ENCODE data around the gene IFT25.
"Not testable (repeated sequence)": the region's sequence is repeated elsewhere in the genome, so short reads cannot be mapped to it uniquely, and the experiment has no call there.

IFT25 gene

DNA sequence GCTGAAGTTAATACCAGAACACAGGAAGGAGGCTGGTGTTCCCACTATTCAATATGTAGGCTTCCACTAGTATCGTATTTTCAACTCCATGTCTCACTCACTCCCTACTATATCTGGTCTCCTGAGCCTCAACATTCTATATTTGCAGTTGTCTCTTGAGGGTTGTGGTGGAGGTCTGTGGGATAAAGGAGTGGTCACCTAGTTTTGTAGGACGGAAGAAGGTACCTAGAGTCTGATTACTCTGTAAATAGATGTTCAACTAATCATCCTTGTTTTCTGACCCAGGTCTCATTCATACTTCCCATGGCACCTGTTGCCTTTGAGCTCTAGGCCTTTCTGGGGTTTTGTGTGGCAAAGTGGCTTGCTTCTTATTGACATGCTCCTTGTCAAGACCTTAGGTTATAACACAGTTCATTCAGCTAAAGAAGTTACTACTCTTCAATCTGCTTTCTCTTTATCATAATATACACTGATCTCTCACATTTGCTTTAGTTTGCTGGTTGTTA, 18.1 kb downstream of the IFT25 start:
- FAIRE-seq = no peak

DNA sequence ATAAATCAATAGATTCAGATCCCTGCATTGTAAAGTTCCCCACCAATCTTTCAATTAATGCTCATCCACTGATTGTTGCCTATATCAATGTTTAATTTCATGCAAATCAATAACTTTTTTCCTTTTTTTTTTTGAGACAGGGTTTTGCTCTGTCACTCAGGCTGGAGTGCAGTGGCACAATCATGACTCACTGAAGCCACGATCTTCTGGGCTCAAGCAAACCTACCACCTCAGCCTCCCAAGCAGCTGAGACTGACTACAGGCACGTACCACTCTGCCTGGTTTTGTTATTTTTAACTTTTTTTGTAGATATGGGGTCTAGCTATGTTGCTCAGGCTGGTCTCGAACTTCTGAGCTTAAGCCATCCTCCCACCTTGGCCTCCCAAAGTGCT, 25.8 kb downstream of the IFT25 start:
- no peak for FAIRE-seq

DNA sequence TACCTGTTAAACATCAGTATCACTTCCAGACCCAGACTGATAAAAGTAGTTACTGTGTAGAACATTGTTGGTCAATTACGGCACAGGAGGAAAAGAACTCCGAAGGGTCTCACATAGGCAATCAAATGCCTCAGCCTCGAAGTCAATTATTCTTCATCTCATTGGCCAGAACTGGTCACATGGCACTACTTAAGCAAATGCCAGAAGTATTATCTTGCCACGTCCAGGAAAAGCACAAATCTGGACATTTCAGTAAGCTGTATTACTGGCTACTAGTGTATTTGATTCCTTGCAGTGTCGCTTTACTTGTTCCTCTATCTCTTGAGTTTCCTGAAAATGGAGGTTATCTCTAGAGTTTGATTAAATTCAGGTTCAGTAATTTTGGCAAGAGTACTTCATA, 27.2 kb downstream of the IFT25 start:
- FAIRE-seq = no peak

DNA sequence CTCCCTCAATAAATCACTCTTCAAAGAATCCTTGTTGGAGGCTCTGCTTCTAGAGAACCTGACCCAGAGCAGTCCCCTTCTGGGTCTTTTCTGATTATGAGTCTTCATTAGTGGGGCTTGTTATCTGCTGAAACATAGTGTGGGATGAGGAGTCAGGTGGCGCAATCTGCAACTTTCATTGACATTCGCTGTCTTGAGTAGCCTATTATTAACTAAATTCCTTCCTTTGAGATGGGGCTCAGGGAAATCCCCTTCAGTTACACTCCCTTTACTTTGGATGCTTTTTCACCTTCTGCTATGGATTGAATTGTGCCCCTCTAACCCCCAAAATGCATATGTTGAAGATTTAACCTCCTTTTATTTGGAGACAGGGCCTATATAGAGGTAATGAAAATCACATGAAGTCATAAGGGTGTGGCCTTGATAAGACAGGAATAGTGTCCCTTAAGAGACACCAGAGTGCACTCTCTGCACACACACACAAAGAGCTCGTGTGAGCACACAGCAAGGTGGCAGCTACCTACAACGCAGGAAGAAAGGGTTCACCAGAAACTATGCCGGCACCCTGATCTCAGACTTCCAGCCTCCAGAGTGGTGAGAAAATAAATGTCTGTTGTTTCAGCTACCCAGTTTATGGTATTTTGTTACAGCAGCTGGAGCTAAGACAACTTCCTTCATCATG, 32.0 kb downstream of the IFT25 start:
- no peak for FAIRE-seq

DNA sequence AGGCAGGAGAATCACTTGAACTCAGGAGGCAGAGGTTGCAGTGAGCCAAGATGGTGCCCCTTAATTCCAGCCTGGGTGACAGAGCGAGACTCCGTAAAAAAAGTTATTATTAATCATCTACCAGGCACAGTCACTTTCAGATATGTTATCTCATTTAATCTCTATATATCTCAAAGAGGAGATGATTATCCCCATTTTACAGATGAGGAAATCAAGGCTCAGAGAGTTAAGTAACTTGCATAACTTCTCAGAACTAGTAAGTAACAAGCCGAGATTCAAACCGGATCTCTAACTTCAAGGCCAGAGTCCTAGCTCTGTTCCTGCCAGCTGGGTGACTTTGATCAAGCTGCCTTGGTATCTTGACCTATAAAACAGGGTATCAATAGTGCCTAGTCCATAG, 34.1 kb downstream of the IFT25 start:
- no peak for FAIRE-seq

DNA sequence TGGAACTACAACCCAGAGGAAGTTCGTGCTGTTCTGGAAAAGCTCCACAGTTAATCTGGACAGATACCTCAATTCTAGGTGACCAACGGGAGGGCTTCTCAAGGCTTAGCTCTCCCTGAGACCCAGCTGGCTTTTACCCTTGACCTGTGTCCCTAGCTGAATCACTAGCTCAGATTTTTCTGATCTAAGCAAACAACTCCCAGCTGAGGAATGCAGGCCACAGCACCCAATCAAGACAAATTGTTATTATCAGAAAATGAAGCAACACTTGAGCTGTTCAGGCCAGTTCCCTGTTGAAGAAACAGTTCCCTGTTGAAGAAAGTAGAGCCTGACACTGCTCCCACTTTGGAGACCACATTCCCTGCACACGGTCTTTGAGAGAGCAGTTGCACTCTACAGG, 35.6 kb downstream of the IFT25 start:
- FAIRE-seq = no peak

DNA sequence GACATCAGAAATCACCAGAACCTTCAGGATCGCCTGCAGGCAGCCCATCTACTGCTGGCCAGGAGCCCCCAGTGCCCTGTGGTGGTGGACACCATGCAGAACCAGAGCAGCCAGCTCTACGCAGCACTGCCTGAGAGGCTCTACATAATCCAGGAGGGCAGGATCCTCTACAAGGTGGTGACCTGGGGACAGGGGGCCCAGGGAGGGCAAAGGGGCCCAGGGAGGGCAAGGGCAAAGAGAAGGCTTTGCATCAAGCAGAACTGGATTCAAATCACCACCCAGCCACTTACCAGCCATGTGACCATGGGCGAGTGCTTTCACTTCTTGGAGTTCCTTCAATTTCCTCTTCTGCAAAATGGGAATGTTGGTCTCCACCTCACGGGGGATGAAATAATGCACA, 39.4 kb downstream of the IFT25 start:
- no peak for FAIRE-seq

DNA sequence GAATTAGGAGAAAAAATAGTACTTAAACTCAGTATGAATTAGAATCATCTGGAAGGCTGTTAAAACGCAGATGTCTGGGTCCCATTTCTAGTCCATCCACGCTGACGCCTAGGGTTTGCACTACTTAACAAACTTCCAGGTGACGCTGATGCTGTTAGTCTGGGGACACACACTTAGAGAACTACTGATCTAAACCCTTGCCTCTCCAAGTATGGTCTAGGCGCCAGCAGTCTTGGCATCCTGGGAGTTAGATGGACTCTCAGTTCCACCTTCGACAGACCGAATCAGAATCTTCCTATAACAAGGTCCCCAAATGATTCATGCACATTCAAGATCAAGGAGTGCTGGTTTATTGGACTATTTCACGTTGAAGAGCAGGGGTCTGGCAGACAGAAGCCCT, 40.0 kb downstream of the IFT25 start:
- FAIRE-seq = no peak

DNA sequence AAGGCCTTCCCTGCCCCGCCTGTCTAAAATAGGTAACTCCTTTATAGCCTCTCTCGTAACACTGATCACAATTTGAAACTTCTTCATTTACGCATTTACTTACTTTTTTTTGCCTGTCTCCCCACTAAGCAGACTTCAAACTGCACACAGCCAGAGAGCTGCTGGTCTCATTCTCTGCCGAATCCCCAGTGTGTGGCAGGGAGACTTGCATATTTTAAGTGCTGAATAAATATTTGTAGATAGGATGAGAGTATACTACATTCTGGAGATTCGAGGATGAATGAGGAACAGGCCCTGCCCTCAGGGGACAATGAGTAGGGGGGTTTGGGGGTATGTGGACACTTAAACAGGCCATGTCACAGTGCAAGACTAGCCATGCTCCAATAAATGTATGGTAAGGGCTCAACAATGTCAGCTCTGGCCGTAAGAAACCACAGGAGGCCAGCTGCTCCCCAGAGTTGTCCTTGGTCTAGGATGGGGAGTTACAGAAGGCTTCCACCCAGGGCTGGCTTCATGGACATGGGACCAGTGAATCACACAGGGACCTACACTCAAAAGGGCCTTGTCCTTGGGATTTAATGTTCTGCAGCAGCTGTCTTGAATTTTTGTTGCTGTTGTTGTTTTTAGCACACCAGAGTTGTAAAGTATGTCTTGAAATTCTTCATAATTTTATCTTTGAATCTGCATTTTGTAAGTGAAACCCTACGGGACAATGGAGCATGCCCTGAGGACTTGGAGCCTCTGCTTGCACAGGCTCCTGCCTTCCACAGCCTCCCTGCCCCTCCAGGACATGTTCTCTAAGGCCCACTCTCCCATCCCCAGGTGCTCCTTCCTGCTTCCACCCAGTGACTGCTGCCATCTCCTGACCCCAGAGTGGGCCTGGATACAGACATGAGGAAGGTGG, 43.0 kb downstream of the IFT25 start:
- FAIRE-seq = no peak

DNA sequence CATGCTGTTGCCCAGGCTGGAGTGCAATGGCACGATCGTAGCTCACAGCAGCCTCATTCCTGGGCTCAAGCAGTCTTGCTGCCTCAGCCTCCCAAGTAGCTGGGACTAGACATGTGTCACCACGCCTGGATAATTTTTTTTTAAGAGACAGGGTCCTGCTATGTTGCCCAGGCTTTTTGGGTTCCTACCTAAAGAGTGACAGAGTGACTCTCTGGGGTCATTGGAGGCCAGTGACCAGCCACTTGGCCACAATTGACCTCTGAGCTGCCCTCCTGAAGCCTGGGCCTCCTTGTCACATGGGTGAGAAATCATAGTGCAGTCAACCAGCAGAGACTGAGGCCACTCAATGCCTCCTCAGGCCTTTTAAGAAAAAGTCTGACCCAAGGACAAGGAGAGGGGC, 45.8 kb downstream of the IFT25 start:
- no peak for FAIRE-seq

DNA sequence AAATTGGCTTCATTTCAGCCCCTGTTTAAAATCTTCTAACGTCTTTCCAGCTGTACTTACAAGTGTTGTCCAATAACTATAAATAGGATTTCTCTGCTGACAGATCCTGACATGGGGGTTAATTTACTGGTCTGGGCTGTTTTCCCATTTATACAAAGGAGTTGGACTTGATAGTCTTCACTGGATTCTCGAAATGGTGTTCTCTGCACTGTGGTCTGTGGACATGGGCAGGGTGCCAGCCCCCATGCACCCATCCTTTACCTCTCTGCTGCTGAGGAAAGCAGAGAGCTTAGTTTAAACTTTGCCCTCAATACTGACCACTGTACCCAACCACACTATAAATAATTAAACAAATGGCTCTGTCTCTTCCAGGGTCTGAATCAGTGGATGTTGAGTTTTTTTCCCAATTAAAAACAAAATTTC, 46.3 kb downstream of the IFT25 start:
- no peak for FAIRE-seq

DNA sequence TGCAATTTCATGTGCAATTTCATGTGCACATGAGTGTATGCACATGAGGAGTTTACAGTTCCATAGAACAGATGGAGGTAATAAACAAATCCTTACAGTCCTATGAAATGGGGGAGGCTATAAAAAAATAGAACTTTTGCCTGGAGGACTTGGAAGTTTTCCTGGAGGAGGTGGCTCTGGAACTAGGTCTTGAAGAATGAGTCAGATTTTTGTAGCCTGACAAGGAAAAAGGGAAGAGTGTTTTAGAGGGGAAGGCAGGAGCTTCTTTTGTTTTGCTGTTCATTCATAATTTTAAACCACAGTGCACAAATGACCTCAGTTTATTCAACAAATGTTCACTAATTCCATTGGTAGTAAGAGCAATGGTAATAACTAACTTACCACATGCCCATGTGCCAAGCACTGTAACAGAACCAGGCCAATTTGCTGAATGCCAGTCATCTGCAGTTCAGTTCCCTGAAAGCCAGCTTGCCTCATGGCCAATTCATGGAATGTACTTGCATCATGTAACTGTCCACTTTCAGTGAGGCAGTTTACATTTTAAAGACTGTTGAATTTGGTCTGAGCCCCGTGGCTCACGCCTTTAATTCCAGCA, 48.8 kb downstream of the IFT25 start:
- no peak for FAIRE-seq

DNA sequence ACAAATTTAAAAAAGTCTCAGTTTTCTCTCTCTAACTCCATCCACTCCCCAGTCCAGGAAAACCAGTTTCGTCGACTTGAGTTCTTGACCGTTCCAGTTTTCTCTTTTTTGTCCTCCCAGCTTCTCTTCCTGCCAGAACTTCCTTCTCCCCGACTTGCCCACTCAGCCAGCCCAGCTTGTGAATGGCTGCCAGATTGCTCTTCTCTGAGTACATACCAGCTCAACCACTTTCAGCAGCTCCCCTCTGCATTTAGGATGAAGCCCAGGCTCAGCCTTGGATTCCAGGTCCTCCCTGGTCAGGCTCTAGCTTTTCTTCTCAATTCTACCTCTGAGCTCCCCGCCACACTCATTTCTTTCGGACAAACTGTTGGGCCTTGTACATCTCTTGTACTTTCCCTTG, 50.1 kb downstream of the IFT25 start:
- no peak for FAIRE-seq

DNA sequence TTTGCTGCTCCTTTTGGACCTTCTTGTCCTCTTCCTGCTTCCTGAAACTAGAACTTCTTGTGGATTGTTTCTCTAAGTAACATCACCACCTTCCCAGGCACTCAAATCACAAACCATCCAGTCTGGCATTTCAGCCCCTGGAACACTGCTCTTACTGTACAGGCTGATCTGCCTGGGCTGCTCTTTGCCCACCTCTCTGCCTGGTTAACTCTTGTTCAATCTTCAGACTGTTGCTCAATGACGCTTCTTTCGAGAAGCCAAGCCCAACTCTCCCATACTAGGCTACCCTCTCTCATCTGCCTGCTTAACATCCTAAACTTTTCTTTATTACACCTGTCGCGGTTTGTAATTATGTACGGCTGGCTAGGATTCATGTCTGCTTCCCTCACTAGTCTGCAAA, 50.9 kb downstream of the IFT25 start:
- FAIRE-seq = no peak

DNA sequence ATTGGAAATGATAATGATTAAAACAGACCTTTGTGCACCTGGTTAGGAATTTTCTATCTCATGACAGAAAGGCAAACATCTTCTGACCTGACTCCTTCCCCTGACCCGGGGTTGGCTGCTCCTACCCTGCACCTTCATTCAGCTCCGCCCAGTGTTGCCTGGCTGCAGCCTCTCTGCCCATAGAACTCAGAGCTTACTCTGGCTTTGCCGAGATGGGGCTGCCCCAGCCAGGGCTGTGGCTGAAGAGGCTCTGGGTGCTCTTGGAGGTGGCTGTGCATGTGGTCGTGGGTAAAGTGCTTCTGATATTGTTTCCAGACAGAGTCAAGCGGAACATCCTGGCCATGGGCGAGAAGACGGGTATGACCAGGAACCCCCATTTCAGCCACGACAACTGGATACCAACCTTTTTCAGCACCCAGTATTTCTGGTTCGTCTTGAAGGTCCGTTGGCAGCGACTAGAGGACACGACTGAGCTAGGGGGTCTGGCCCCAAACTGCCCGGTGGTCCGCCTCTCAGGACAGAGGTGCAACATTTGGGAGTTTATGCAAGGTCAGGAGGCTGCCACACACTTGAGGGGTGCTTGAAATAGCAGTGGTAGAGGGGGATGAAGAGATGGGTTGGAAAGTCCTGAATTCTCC, 51.4 kb downstream of the IFT25 start, which contains the start of gene DIO1:
DIO1 (plus strand) TSS at position 189 of the 638 bp plus-strand sequence; CDS start at position 213, 24 bp downstream.
- FAIRE-seq = no peak

DNA sequence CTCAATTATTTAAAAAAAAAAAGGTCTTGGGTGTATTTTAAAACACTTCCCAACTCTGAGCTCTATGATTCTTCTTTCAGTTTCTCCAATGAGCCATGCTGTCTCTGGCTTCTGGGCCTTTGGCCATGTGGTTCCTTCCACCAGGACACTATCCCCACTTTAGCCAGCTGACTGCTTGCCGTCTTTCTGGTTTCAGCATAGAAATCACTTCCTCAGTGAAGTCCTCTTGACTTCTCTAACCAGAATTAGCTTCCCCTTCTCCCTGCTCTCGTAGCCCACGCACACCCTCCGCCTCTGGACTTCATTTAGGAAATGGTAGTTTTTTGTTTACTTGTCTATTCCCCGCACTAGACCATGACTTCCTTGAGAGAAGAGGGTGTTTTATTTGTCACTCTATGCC, 52.6 kb downstream of the IFT25 start:
- no peak for FAIRE-seq

DNA sequence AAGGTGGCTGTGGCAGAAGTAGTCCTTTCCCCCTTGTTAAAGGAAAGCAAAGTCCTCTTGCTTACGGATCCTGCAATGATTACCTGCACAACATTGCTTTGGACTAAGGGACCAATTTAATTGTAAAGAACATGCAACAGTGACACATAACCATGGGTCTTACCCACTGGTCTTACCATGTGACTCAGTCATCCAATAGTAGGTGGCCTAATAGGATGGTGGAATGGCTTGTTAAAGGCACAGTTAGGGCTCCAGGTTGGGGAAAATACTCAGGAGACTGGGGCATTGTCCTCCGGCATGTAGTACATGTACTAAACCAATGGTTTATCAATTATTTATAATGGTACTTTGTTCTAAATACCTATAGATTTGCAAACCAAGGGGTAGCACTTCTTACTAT, 53.8 kb downstream of the IFT25 start:
- no peak for FAIRE-seq

DNA sequence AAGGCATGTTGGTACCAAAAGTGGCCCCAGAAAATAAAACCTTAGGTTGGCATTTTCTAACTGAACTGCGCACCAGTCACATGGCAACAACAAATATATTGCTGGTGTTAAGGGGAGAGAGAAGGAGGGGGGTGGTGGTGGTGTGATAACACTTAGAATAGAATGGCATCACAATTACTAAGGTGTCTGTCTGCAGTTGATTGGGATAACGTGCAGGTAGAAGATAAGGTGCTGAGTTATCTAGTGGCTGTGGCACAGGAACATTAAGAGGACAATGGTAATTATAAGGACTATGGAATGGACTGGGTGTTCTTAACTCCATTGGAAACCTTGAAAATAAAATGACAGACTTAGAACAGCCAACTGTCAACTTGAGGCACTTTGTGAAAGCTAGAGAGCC, 54.5 kb downstream of the IFT25 start:
- FAIRE-seq = no peak

DNA sequence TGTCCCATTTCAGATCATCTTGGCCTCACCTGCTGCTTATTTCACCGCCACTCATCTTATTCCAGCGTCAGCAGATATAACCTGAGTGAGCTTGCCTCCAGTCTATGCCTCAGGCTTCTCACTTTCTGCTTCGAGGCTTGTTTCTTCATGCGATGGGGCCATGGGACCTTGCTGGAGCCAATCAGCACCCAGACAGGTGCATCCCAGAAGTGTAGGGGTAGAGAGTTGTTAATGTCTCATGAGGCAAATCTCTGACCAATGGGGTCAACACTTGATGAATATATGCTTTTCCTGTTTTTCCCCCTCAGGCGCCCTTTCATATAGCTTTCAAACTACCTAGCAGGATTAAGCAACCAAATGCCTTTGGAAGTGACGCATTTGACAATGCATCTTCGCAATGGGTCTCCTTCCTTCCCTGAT, 55.0 kb downstream of the IFT25 start:
- FAIRE-seq = no peak

DNA sequence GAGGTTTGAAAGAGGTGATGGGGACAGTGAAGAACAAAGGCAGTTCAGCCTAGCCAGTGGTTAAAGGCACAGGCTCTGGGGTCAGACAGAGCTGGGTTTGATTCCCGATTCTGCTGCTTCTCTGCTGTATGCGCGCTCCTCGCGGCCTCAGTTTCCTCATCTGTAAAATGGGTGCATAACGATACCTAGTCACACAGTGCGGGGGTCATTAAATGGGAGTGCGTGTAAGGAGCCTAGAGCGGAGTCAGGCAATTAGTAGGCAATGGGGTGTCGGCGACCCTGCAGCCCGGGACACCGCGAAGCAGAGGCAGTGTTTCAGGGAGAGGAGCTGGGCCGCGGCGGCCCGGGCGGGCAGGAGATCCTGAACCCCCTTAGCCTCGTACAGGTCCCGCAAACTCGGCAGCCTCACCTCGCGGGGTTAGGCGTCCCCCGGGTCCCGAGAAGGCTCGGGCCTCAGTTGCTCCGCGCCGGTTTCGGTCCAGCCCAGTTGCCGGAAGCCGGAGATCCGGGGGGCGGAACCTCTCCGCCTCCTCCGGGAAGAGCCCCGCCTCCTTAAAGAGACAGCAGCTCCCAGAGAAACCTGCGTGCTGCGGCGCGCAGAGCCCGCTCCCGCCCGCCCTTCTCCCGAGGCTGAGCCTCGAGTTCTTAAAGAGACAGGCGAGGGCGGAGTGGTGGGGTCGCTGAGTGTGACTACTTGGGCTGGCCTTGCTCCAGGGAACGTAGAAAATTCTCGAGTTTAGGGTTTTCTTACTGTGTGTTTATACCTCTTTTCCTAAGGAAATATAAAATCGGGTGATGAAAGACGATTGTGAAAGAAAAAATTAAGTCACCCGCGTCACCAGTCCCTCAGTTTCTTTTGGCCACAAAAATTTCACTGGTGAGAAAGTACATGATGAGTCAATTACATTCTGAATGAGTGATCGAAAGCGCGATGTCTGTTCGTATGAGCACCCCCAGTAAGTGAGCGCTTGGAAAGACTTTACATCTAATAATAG, 55.9 kb downstream of the IFT25 start, which contains the start of gene YIPF1:
YIPF1 (minus strand) TSS at position 494 of the 995 bp plus-strand sequence. CDS start 860 bp downstream, outside the sequence.
- FAIRE-seq = no peak

DNA sequence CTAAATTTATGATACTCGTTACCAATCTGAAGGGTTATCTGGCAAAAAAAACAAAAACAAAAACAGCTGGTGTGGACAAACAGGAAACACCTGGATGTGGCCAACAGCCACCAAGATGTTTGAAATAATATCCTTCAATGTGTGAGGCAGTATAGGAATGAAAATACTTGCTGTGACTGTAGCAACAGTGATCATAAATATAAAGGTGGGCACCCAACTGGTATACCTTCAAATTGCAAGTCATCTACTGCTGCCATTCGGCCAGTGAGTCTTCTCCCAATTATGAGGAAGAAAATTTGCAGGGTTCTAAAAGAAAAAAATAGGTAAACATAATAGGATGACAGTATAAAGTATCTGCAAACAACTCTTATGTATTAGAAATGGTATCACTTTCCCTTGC, 56.8 kb downstream of the IFT25 start:
- FAIRE-seq = no peak

DNA sequence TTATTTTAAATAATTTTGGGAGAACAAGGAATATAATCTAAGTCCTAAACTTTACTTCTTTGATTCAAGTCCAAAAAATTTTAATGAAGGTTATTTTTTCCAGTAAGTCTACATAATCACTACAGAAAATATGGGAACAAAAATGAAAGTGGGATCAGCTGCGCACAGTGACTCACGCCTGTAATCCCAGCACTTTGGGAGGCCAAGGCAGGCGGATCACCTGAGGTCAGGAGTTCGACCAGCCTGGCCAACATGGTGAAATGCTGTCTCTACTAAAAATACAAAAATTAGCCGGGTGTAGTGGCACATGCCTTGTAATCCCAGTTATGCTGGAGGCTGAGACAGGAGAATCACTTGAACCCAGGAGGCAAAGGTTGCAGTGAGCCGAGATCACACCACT, 61.9 kb downstream of the IFT25 start:
- not testable (repeated sequence) for FAIRE-seq
